Measurements from ENCODE around the gene FLT1. TPM values are rescaled to one million over a fixed set of nuclear protein-coding genes. Genes with fewer than 3 reads are reported as not detected.

The FLT1 gene
- total RNA-seq, 2 donors from 2014 or later: 3.0 to 12.7 TPM

GRCh38 chr13:28533125-28533436 is 38.2 kb upstream of the FLT1 start:
- H3K27me3 Mint-ChIP-seq: peaks cover 38% of the 10 kb centered on the region
- no peaks in the 10 kb centered on the region for H3K9me3 Mint-ChIP-seq
- no peaks in the 10 kb centered on the region for H3K4me1 Mint-ChIP-seq
- H3K4me3 Mint-ChIP-seq: peak overlapping the region; percentile 11
- no peak overlapping the region for H3K27ac Mint-ChIP-seq
- ATAC-seq (replicated peaks): no peak
- H3K36me3 Mint-ChIP-seq (ENCODE audit: low read depth): no peaks in the 10 kb centered on the region

GRCh38 chr13:28532388-28533124 is 37.6 kb upstream of the FLT1 start:
- Mint-ChIP-seq H3K36me3 (ENCODE audit: low read depth) (no peaks in the 10 kb centered on the region), H3K27ac (no peak overlapping the region), H3K4me1 (no peaks in the 10 kb centered on the region), H3K4me3 (peak overlapping the region; percentile 11), H3K27me3 (peaks cover 43% of the 10 kb centered on the region), H3K9me3 (no peaks in the 10 kb centered on the region)
- ATAC-seq (replicated peaks): peak; percentile 19

DNA sequence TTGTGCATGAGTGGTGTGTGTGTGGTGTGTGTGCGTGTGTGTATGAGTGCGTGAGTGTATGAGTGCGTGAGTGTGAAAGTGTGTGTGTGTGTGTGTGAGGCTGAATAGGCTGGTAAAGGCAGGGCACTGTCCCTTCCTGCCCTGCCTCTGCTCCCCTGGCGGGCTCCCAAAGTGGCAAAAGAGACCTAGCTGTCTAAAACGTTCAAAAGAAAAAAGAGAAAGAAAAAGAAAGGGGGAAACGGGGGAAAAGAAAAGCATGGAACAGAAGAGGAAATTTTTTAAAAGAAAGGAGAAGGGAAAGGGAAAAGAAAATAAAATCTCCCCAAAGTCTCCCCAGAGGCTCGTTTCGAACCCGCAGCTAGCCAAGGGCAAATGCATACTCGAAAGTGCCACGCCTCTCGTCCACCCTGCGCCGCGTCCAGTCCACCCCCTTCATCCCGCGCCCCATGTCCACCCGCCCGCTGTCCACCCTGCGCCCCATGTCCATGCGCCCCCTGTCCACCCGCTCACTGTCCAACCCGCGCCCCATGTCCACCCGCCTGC is 37.0 kb upstream of the FLT1 start:
- ATAC-seq (replicated peaks): peak; percentile 20
- no peaks in the 10 kb centered on the region for H3K9me3 Mint-ChIP-seq
- H3K27me3 Mint-ChIP-seq: peaks cover 39% of the 10 kb centered on the region
- H3K4me3 Mint-ChIP-seq: no peak overlapping the region
- no peaks in the 10 kb centered on the region for H3K4me1 Mint-ChIP-seq
- no peak overlapping the region for H3K27ac Mint-ChIP-seq
- no peaks in the 10 kb centered on the region for H3K36me3 Mint-ChIP-seq (ENCODE audit: low read depth)

DNA sequence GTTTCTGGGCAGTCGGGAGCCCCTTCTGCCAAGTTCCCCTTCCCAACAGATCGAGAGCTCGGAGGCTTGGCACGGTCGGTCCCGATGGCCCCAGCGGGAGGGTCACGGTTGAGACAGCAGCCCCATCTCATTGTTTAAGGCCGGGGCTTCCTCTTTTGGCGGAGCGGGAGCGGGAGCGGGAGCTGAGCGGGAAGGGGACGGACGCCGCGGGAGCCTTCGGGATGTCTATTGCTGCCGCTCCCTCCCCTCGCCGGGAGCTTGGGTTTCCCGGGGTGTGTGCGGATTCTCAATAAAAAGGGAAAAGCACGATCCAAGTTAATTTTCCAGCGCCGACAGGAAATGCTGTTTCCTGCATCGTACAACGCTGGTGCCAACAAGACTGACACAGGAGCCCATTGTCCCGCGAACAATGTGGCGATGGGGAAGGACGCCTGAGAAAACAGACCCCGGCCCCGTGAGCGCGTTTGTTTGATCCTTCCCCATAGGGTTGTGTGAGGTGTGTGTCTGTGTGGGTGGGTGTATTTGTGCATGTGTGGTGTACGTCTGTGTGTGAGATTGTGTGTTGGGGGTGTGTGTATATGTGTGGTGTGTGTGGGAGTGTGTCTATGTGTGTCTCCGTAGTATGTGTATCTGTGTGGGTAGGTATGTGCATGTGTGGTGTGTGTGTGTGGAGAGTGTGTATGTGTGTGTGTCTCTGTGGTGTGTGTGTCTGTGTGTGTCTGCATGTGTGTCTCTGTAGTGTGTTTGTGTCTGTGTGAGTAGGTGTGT is 36.3 kb upstream of the FLT1 start:
- ATAC-seq (replicated peaks): peak; percentile 4
- Mint-ChIP-seq H3K4me3 (no peak overlapping the region), H3K27ac (no peak overlapping the region), H3K4me1 (no peaks in the 10 kb centered on the region), H3K9me3 (no peaks in the 10 kb centered on the region), H3K27me3 (peaks cover 32% of the 10 kb centered on the region), H3K36me3 (ENCODE audit: low read depth) (no peaks in the 10 kb centered on the region)

- no peaks in the 10 kb centered on the region for H3K9me3 Mint-ChIP-seq
- no peak for ATAC-seq (replicated peaks)
Measured at GRCh38 chr13:28530729-28531076, 35.8 kb upstream of the FLT1 start.

GRCh38 chr13:28529836-28530235 is 34.9 kb upstream of the FLT1 start:
- Mint-ChIP-seq H3K9me3 (no peaks in the 10 kb centered on the region), H3K27ac (no peak overlapping the region), H3K36me3 (ENCODE audit: low read depth) (no peaks in the 10 kb centered on the region), H3K27me3 (peaks cover 35% of the 10 kb centered on the region), H3K4me1 (no peaks in the 10 kb centered on the region), H3K4me3 (no peak overlapping the region)
- ATAC-seq (replicated peaks): no peak

More at GRCh38 chr13:28530729-28531076, 35.8 kb upstream of the FLT1 start:
- H3K4me3 Mint-ChIP-seq: no peak overlapping the region
- no peak overlapping the region for H3K27ac Mint-ChIP-seq
- no peaks in the 10 kb centered on the region for H3K4me1 Mint-ChIP-seq
- peaks cover 32% of the 10 kb centered on the region for H3K27me3 Mint-ChIP-seq
- no peaks in the 10 kb centered on the region for H3K36me3 Mint-ChIP-seq (ENCODE audit: low read depth)

- Mint-ChIP-seq H3K27me3 (peaks cover 31% of the 10 kb centered on the region), H3K36me3 (ENCODE audit: low read depth) (no peaks in the 10 kb centered on the region), H3K27ac (no peak overlapping the region), H3K4me1 (no peaks in the 10 kb centered on the region), H3K4me3 (no peak overlapping the region), H3K9me3 (no peaks in the 10 kb centered on the region)
- no peak for ATAC-seq (replicated peaks)
Measured at GRCh38 chr13:28528848-28529247, 33.9 kb upstream of the FLT1 start.

DNA sequence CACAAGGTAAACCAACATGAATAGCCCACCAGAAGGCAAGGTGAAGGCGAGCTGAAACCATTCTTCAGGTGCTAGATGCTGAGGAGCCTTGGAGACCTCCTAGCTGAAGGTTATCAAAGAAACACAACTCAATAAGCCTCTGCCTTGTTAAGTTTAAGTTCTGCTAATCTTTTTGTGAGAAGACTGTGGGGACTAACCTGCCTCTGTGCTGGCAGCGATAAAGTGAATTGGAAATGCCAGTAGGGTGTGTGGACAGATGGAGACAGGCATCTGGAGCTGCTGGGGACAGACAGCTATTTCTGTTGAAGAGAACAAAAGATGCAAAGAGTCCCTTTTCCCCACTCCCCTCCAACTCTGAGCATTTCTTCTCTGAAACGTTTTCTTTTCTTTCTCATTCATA is 33.5 kb upstream of the FLT1 start:
- no peaks in the 10 kb centered on the region for H3K4me1 Mint-ChIP-seq
- no peak overlapping the region for H3K4me3 Mint-ChIP-seq
- no peaks in the 10 kb centered on the region for H3K36me3 Mint-ChIP-seq (ENCODE audit: low read depth)
- peaks cover 30% of the 10 kb centered on the region for H3K27me3 Mint-ChIP-seq
- no peak for ATAC-seq (replicated peaks)
- no peaks in the 10 kb centered on the region for H3K9me3 Mint-ChIP-seq
- no peak overlapping the region for H3K27ac Mint-ChIP-seq

GRCh38 chr13:28527629-28528028 is 32.7 kb upstream of the FLT1 start:
- Mint-ChIP-seq H3K27me3 (peaks cover 30% of the 10 kb centered on the region), H3K4me1 (no peaks in the 10 kb centered on the region), H3K9me3 (no peaks in the 10 kb centered on the region), H3K4me3 (no peak overlapping the region), H3K27ac (no peak overlapping the region), H3K36me3 (ENCODE audit: low read depth) (no peaks in the 10 kb centered on the region)
- no peak for ATAC-seq (replicated peaks)

- no peak for ATAC-seq (replicated peaks)
- no peaks in the 10 kb centered on the region for H3K4me1 Mint-ChIP-seq
Measured at GRCh38 chr13:28526876-28527275, 31.9 kb upstream of the FLT1 start.

GRCh38 chr13:28522871-28523270 is 27.9 kb upstream of the FLT1 start:
- no peaks in the 10 kb centered on the region for H3K36me3 Mint-ChIP-seq (ENCODE audit: low read depth)
- ATAC-seq (replicated peaks): no peak
- H3K27me3 Mint-ChIP-seq: peaks cover 30% of the 10 kb centered on the region
- no peaks in the 10 kb centered on the region for H3K4me1 Mint-ChIP-seq
- H3K27ac Mint-ChIP-seq: no peak overlapping the region
- no peaks in the 10 kb centered on the region for H3K9me3 Mint-ChIP-seq
- H3K4me3 Mint-ChIP-seq: no peak overlapping the region

More at GRCh38 chr13:28526876-28527275, 31.9 kb upstream of the FLT1 start:
- Mint-ChIP-seq H3K4me3 (no peak overlapping the region), H3K36me3 (ENCODE audit: low read depth) (no peaks in the 10 kb centered on the region), H3K9me3 (no peaks in the 10 kb centered on the region), H3K27me3 (peaks cover 33% of the 10 kb centered on the region), H3K27ac (no peak overlapping the region)

DNA sequence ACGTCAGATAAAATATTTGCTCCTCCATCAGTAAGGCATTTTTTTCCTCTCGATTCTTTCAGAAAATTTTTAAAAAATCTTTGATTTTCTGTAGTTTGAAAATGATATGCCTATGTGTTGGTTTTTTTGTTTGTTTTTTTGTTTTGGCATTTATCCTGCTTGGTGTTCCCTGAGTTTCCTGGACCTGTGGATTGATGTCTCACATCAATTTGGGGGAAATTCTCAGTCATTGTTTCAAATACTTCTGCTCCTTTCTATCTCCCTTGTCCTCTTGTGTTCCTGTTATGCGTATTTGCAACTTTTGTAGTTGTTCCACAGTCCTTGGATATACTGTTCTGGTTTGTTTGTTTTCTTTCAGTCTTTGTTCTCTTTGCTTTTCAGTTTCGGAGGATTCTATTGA is 18.8 kb upstream of the FLT1 start:
- no peaks in the 10 kb centered on the region for H3K9me3 Mint-ChIP-seq
- ATAC-seq (replicated peaks): no peak
- H3K4me3 Mint-ChIP-seq: no peak overlapping the region
- H3K27me3 Mint-ChIP-seq: peaks cover 23% of the 10 kb centered on the region
- no peak overlapping the region for H3K27ac Mint-ChIP-seq
- H3K36me3 Mint-ChIP-seq (ENCODE audit: low read depth): no peaks in the 10 kb centered on the region
- H3K4me1 Mint-ChIP-seq: no peaks in the 10 kb centered on the region

- Mint-ChIP-seq H3K27ac (no peak overlapping the region), H3K4me3 (no peak overlapping the region), H3K36me3 (ENCODE audit: low read depth) (no peaks in the 10 kb centered on the region), H3K4me1 (no peaks in the 10 kb centered on the region), H3K9me3 (no peaks in the 10 kb centered on the region), H3K27me3 (peaks cover 9% of the 10 kb centered on the region)
- ATAC-seq (replicated peaks): no peak
Measured at GRCh38 chr13:28510542-28510941, 15.6 kb upstream of the FLT1 start.

DNA sequence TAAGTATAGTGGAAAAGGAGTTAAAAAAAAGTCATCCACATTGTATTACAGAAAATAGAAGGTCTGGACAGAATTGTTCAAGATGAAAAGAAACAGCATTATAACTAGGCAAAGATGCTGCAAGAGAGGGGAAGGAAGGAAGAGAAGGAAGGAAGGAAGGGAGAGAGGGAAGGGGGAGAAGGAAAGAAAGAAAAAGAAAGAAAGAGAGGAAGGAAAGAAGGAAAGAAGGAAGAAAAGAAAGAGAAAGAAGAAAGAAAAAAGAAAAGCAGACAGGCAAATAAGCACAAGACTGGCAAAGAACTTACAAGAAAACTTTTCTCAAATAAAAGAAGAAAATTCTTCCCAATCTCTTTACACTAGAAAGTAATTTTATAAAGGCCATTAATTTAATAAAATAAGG is 15.1 kb upstream of the FLT1 start:
- H3K36me3 Mint-ChIP-seq (ENCODE audit: low read depth): no peaks in the 10 kb centered on the region
- H3K4me3 Mint-ChIP-seq: no peak overlapping the region
- no peaks in the 10 kb centered on the region for H3K4me1 Mint-ChIP-seq
- no peaks in the 10 kb centered on the region for H3K9me3 Mint-ChIP-seq
- no peak overlapping the region for H3K27ac Mint-ChIP-seq
- H3K27me3 Mint-ChIP-seq: peaks cover 9% of the 10 kb centered on the region
- no peak for ATAC-seq (replicated peaks)

DNA sequence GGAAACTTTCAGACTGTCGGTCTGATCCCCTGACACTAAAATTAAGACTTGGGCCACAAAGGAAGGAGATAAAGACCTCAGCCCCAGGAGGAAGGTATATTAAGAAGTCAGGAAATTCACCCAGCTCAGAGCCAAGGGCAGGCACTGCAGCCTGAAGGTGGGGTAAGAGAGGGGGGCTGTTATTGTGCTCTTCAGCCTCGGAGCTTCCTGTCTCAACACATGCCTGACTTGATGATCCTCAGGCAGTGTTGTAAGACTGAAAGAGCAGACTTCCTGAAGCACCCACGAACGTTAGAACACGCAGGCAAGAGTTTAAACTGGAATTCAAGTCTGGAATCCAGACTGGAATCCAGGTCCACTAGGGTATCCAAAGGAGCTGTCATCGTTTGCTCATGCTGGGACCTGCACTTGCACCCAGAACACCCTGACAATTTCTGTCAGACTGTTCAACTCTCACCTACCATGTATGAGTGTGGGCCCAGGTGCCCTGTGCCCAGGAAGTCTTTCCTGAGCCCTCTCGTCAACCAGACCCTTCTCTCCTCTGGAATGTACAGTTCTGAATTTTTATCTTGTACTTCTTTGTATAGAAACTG is 10.7 kb upstream of the FLT1 start:
- ATAC-seq (replicated peaks): no peak
- H3K4me1 Mint-ChIP-seq: no peaks in the 10 kb centered on the region
- H3K4me3 Mint-ChIP-seq: no peak overlapping the region
- no peaks in the 10 kb centered on the region for H3K36me3 Mint-ChIP-seq (ENCODE audit: low read depth)
- H3K27ac Mint-ChIP-seq: no peak overlapping the region
- no peaks in the 10 kb centered on the region for H3K9me3 Mint-ChIP-seq
- peaks cover 3% of the 10 kb centered on the region for H3K27me3 Mint-ChIP-seq

All from activated T-helper 17 cell treated with anti-CD3 and anti-CD28 coated beads, Interleukin-2, amount 50 U/mL, for 72 hours (primary cell).